HL-60/S4 treated with retinoic acid at 250 ng/mL for 4 days and 3 days (cell line): Measurements from ENCODE around the gene TTC27.

Experiments used
- in situ Hi-C: fragments of 300-500 bp; cut with MboI; formaldehyde crosslinking; loops from 2 replicates; pipeline ENCODE4 v1.7.0; 2022; ENCODE audit warnings: low sequenced_read_pairs

The TTC27 gene

GRCh38 chr2:32752205-32752604 lies 124.4 kb downstream of the TTC27 start:
- in situ Hi-C loops: loop anchor here (25.0 kb wide), 2 partner anchors 635 to 835 kb away; partner anchors contain the start of gene FAM98A

GRCh38 chr2:32752952-32753351 lies 125.1 kb downstream of the TTC27 start:
- in situ Hi-C loops: loop anchor here (25.0 kb wide), 2 partner anchors 634 to 834 kb away; partner anchors contain the start of gene FAM98A

- in situ Hi-C loops: loop anchor here (25.0 kb wide), 2 partner anchors 633 to 833 kb away; partner anchors contain the start of gene FAM98A
Measured at GRCh38 chr2:32754676-32755075, 126.8 kb downstream of the TTC27 start.

GRCh38 chr2:32755666-32756065 lies 127.8 kb downstream of the TTC27 start:
- in situ Hi-C loops: loop anchor here (25.0 kb wide), 2 partner anchors 632 to 832 kb away; partner anchors contain the start of gene FAM98A

GRCh38 chr2:32756074-32756727 lies 128.4 kb downstream of the TTC27 start:
- in situ Hi-C loops: loop anchor here (25.0 kb wide), 2 partner anchors 631 to 831 kb away; partner anchors contain the start of gene FAM98A

- in situ Hi-C loops: loop anchor here (25.0 kb wide), 2 partner anchors 629 to 829 kb away; partner anchors contain the start of gene FAM98A
Measured at GRCh38 chr2:32758232-32758631, 130.4 kb downstream of the TTC27 start.

- in situ Hi-C loops: loop anchor here (25.0 kb wide), 2 partner anchors 627 to 827 kb away; partner anchors contain the start of gene FAM98A
Measured at GRCh38 chr2:32760628-32761027, 132.8 kb downstream of the TTC27 start.

- in situ Hi-C loops: loop anchor here (25.0 kb wide), 2 partner anchors 619 to 819 kb away; partner anchors contain the start of gene FAM98A
Measured at GRCh38 chr2:32768387-32769174, 140.7 kb downstream of the TTC27 start.

GRCh38 chr2:32770360-32770759 lies 142.5 kb downstream of the TTC27 start:
- in situ Hi-C loops: loop anchor here (25.0 kb wide), 2 partner anchors 617 to 817 kb away; partner anchors contain the start of gene FAM98A

GRCh38 chr2:32772638-32773447 lies 145.0 kb downstream of the TTC27 start:
- in situ Hi-C loops: loop anchor here (25.0 kb wide), 2 partner anchors 614 to 814 kb away; partner anchors contain the start of gene FAM98A

GRCh38 chr2:32773448-32773808 lies 145.6 kb downstream of the TTC27 start:
- in situ Hi-C loops: loop anchor here (25.0 kb wide), 2 partner anchors 614 to 814 kb away; partner anchors contain the start of gene FAM98A

GRCh38 chr2:32775954-32776353 lies 148.1 kb downstream of the TTC27 start:
- in situ Hi-C loops: no loop called here

- in situ Hi-C loops: no loop called here
Measured at GRCh38 chr2:32777714-32778113, 149.9 kb downstream of the TTC27 start.

- in situ Hi-C loops: no loop called here
Measured at GRCh38 chr2:32780961-32781360, 153.1 kb downstream of the TTC27 start.

- in situ Hi-C loops: no loop called here
Measured at GRCh38 chr2:32783469-32783868, 155.6 kb downstream of the TTC27 start.

GRCh38 chr2:32783933-32784332 lies 156.1 kb downstream of the TTC27 start:
- in situ Hi-C loops: no loop called here

- in situ Hi-C loops: no loop called here
Measured at GRCh38 chr2:32787207-32787606, 159.4 kb downstream of the TTC27 start.

- in situ Hi-C loops: no loop called here
Measured at GRCh38 chr2:32788114-32788513, 160.3 kb downstream of the TTC27 start.

- in situ Hi-C loops: no loop called here
Measured at GRCh38 chr2:32792416-32792815, 164.6 kb downstream of the TTC27 start.

GRCh38 chr2:32798829-32799228 lies 171.0 kb downstream of the TTC27 start:
- in situ Hi-C loops: no loop called here

- in situ Hi-C loops: no loop called here
Measured at GRCh38 chr2:32801741-32802140, 173.9 kb downstream of the TTC27 start.
